K562 (cell line): ENCODE results near the gene DGKE. TPM values are rescaled to one million over a fixed set of nuclear protein-coding genes. Genes with fewer than 3 reads are reported as not detected.

Experiments
- ATAC-seq: fragments of 200-7000 bp; cut with Tn5 transposase; 3 replicates; pipeline ENCODE4 v1.9.1; 2020; ENCODE audit warnings: moderate library complexity
- BruUV-seq: library from RNA; stranded (reverse); fragments of 400-500 nt; replicated peaks from 2 replicates; lab custom pipeline; 2021; lab: Mats Ljungman, UMichigan
- CTCF ChIA-PET: fragments of 300-600 bp; formaldehyde crosslinking; extraction: SDS; loops from one replicate; lab custom pipeline; 2021; ENCODE audit warnings: low intra/inter-chr PET ratio; lab: Yijun Ruan, JAX
- POLR2A ChIA-PET: fragments of 300-600, 350-650 bp; sonication (Branson Sonifier 250); formaldehyde crosslinking; extraction: SDS; loops from one replicate; lab custom pipeline; 2021; ENCODE audit warnings: antibody characterized with exemption, inconsistent platforms; lab: Yijun Ruan, JAX
- DNase-seq, 4 experiments: peaks; one replicate each; pipeline versions ENCODE4 v3.0.0 to v3.0.0-alpha.2; 2011 to 2018; ENCODE audit warnings: low spot score in 3 of 4, mixed read lengths in 3 of 4; ENCODE audit errors: extremely low read depth in 1 of 4
- FAIRE-seq: peaks from 2 replicates; lab custom pipeline; 2011; peaks lifted over from hg19 to GRCh38; lab: Jason Lieb, UNC
- H2AFZ ChIP-seq: 2 replicates; pipeline ENCODE4 v1.6.0; 2011; ENCODE audit warnings: low read depth, low read length, control low read depth, inconsistent platforms
- H3K27ac ChIP-seq: fragments of 200-600 bp; 3 replicates; pipeline ENCODE4 v1.8.0; 2011; ENCODE audit warnings: low read depth, mild to moderate bottlenecking, control low read depth, inconsistent platforms, low read length, moderate library complexity, mixed read lengths; ENCODE audit errors: extremely low read depth
- H3K27me3 ChIP-seq, 2 experiments: fragments of 300-600 bp in 1 of 2; 2 replicates in 1 of 2; 3 replicates in 1 of 2; pipeline versions ENCODE4 v1.6.0 to v1.8.0; 2011; ENCODE audit warnings: inconsistent platforms in 2 of 2, low read length in 2 of 2, mild to moderate bottlenecking in 1 of 2, mixed read lengths in 1 of 2, moderate library complexity in 1 of 2; ENCODE audit not compliant: control insufficient read depth in 2 of 2, insufficient read depth in 2 of 2
- H3K36me3 ChIP-seq: fragments of 300-600 bp; 3 replicates; pipeline ENCODE4 v1.8.0; 2011; ENCODE audit warnings: mild to moderate bottlenecking, low read length, inconsistent platforms; ENCODE audit not compliant: control insufficient read depth, insufficient read depth
- H3K4me1 ChIP-seq, 2 experiments: fragments of 200-600 bp in 1 of 2; replicated peaks in 1 of 2; 2 replicates in 1 of 2; 3 replicates in 1 of 2; pipeline versions ENCODE4 v1.5.1 to v1.8.0; 2011; ENCODE audit warnings: inconsistent platforms in 2 of 2, low read length in 2 of 2, mild to moderate bottlenecking in 1 of 2, mixed read lengths in 1 of 2, moderate library complexity in 1 of 2; ENCODE audit not compliant: control insufficient read depth in 2 of 2, insufficient read depth in 2 of 2
- H3K4me2 ChIP-seq: 2 replicates; pipeline ENCODE4 v1.6.1; 2011; ENCODE audit warnings: low read length, control low read depth, inconsistent platforms, mixed read lengths; ENCODE audit not compliant: insufficient read depth
- H3K4me3 ChIP-seq: fragments of 200-600 bp; sonication (generic), shearing (Covaris generic); 2 replicates; pipeline ENCODE4 v1.5.1; 2016; ENCODE audit warnings: control low read depth, inconsistent platforms
- H3K79me2 ChIP-seq: fragments of 200-600 bp; 3 replicates; pipeline ENCODE4 v1.8.0; 2011; ENCODE audit warnings: low read length, inconsistent platforms; ENCODE audit not compliant: control insufficient read depth, insufficient read depth
- H3K9ac ChIP-seq, 2 experiments: 2 replicates each; pipeline versions ENCODE4 v1.6.0 to v1.6.1; 2011; ENCODE audit warnings: low read depth in 2 of 2, low read length in 2 of 2, control low read depth in 1 of 2, inconsistent platforms in 1 of 2, mild to moderate bottlenecking in 1 of 2, mixed read lengths in 1 of 2; ENCODE audit not compliant: insufficient read depth in 1 of 2
- H3K9me1 ChIP-seq: one replicate; pipeline ENCODE4 v1.6.0; 2011; ENCODE audit warnings: inconsistent platforms, mild to moderate bottlenecking, low read length, moderate library complexity; ENCODE audit not compliant: control insufficient read depth, insufficient read depth
- H3K9me3 ChIP-seq: replicated peaks from 2 replicates; pipeline ENCODE4 v1.5.1; 2011; ENCODE audit warnings: low read depth, low read length, inconsistent platforms; ENCODE audit not compliant: control insufficient read depth, insufficient read depth
- H4K20me1 ChIP-seq: replicated peaks from 2 replicates; pipeline ENCODE4 v1.6.1; 2011; ENCODE audit warnings: low read length, inconsistent platforms, mixed read lengths; ENCODE audit not compliant: control insufficient read depth, insufficient read depth
- CBX8 ChIP-seq: fragments of 200-600 bp; sonication (generic); IDR thresholded peaks from 2 replicates; pipeline ENCODE4 v1.6.1; 2012; ENCODE audit warnings: borderline replicate concordance, mixed run types, low read depth, mild to moderate bottlenecking, moderate library complexity, mixed read lengths, low read length, control low read depth, inconsistent platforms; ENCODE audit not compliant: poor library complexity, severe bottlenecking; ENCODE audit errors: extremely low read depth
- IRF9 ChIP-seq: fragments of 450-650 bp; IDR thresholded peaks from 2 replicates; pipeline ENCODE4 v1.6.1; 2016; ENCODE audit warnings: missing biosample characterization, missing genetic modification characterization
- KDM1A ChIP-seq, 2 experiments: fragments of 450-650 bp; IDR thresholded peaks; 2 replicates each; pipeline ENCODE4 v1.6.1; 2016; ENCODE audit warnings: mild to moderate bottlenecking in 2 of 2
- TRIM24 ChIP-seq, 2 experiments: fragments of 450-650 bp; IDR thresholded peaks; 2 replicates each; pipeline ENCODE4 v1.6.1; 2016
- ZBTB26 ChIP-seq: fragments of 450-650 bp; formaldehyde crosslinking; IDR thresholded peaks from 2 replicates; pipeline ENCODE4 v1.4.0; 2022; ENCODE audit warnings: missing genetic modification characterization
- ZNF324 ChIP-seq: fragments of 250-450 bp; sonication (Bioruptor Pico); IDR thresholded peaks from 2 replicates; pipeline ENCODE4 v1.4.0; 2020; ENCODE audit warnings: mild to moderate bottlenecking
- WGBS: fragments of 100-300 bp; shearing (Covaris generic); methylation state at CpG from one replicate; pipeline ENCODE4 v1.1.6; 2016; ENCODE audit warnings: low coverage, mixed read lengths; ENCODE audit not compliant: insufficient coverage; ENCODE audit errors: missing lambda C conversion rate; 5-methylcytosine and 5-hydroxymethylcytosine counted together
- in situ Hi-C: fragments of 300-500 bp; cut with MboI; formaldehyde crosslinking; loops from 4 replicates; pipeline ENCODE4 v1.15.0; 2018; ENCODE audit warnings: inconsistent platforms, mixed read lengths
- intact Hi-C: fragments of 100-400 bp; cut with micrococcal nuclease; formaldehyde crosslinking; loops from 2 replicates; pipeline ENCODE4 v1.14.2; 2022
- polyA plus RNA-seq, 8 experiments: library from polyadenylated mRNA; depleted of rRNA in 4 of 8; stranded (reverse) in 5 of 8; unstranded in 3 of 8; fragments of >200 nt; fragmentation: Nextera tagmentation in 2 of 8; fragmentation: Illumina TruSeq in 1 of 8; extraction: Ambion mirVana in 2 of 8; extraction: Trizol in 1 of 8; gene quantifications; 2 replicates each; pipeline versions ENCODE4 v1.2.1 to v1.2.3, GENCODE V29; 2011 to 2014; ENCODE audit warnings: inconsistent platforms in 1 of 8, missing spikeins in 1 of 8
- total RNA-seq, 7 experiments: library from RNA; depleted of rRNA in 6 of 7; stranded (reverse); fragments of >200 nt in 6 of 7; fragmentation: Illumina TruSeq in 2 of 7; extraction: Trizol in 2 of 7; gene quantifications; 2 replicates each; pipeline versions ENCODE4 v1.2.1 to v1.2.3, GENCODE V29; 2011 to 2021; ENCODE audit warnings: low replicate concordance in 1 of 7

The DGKE gene
- total and polyA plus RNA-seq, 9 of the 15 experiments (the other 6 are each of a cell fraction or from before 2014, with no cell fraction given) = 1.3 to 9.9 (median 5.9) TPM

- TF ChIP-seq CBX8 (no peak), ZNF324 (CRISPR knock-in tag) (peak; percentile 99), TRIM24 (IDR thresholded peaks at IDR 0.05) (peak; percentile 76 to 85)
- TF ChIP-seq, all 486 proteins: peak for 11
Observed at GRCh38 chr17:56917559-56918296, 83.8 kb downstream of the DGKE start (continued).

GRCh38 chr17:56918916-56919315, 85.0 kb downstream of the DGKE start:
- ATAC-seq = no peak
- peaks cover 17% of the 10 kb centered on the region for H3K9me3 ChIP-seq
- no peaks in the 10 kb centered on the region for H3K9me1 ChIP-seq
- in situ Hi-C loops = no loop called here
- no peak for FAIRE-seq
- ChIA-PET CTCF (no interaction called here), POLR2A (interaction anchor here (0.6 kb wide), 1 partner anchor 36 kb away, joined by 6 read pairs; no protein-coding TSS in a partner anchor)
- H3K9ac ChIP-seq = no peak overlapping the region
- no peaks in the 10 kb centered on the region for H3K36me3 ChIP-seq
- intact Hi-C loops = no loop called here
- peak overlapping the region; percentile 27 for H3K27ac ChIP-seq
- peak in 1 of 4 experiments; percentile 24 for DNase-seq
- H3K27me3 ChIP-seq = no peaks in the 10 kb centered on the region
- no TSS peak for BruUV-seq
- no peak overlapping the region for H3K4me3 ChIP-seq
- H3K4me1 ChIP-seq = peaks cover 14 to 18% of the 10 kb centered on the region in 2 experiments; a peak in 4 of 5 replicates
- peaks cover 11% of the 10 kb centered on the region; the same call in 2 of the 3 replicates for H3K79me2 ChIP-seq
- H3K4me2 ChIP-seq = no peak overlapping the region
- H4K20me1 ChIP-seq = no peaks in the 10 kb centered on the region
- peak overlapping the region; percentile 71 for H2AFZ ChIP-seq
- 23% methylated on average over 3 of the region's 3 CpGs for WGBS
- TF ChIP-seq KDM1A (IDR thresholded peaks at IDR 0.05) (peak in 1 of 2 experiments; percentile 45; a peak in 2 of 4 replicates), IRF9 (peak; percentile 56; the same call in 1 of the 2 replicates), ZBTB26 (CRISPR knock-in tag) (no peak)
